AG04450 (cell line): Measurements from ENCODE around the gene TAS1R2. TPM values are rescaled to one million over a fixed set of nuclear protein-coding genes. Genes with fewer than 3 reads are reported as not detected.

ENCODE experiments used
- CTCF ChIA-PET: fragments of 300-600, 350-600 bp; formaldehyde crosslinking; extraction: SDS; loops from one replicate; lab custom pipeline; 2022; ENCODE audit warnings: antibody characterized with exemption, inconsistent platforms; lab: Charles Lee
- POLR2A ChIA-PET: fragments of 350-600 bp; formaldehyde crosslinking; extraction: SDS; loops from one replicate; lab custom pipeline; 2021; ENCODE audit warnings: antibody characterized with exemption, inconsistent platforms; lab: Yijun Ruan, JAX
- DNase-seq: peaks from one replicate; pipeline ENCODE4 v3.0.0-alpha.2; 2011; ENCODE audit warnings: low read depth, low spot score
- H3K27ac ChIP-seq: one replicate; pipeline ENCODE4 v1.5.1; 2012; ENCODE audit warnings: low read depth, low read length, control low read depth
- H3K27me3 ChIP-seq: one replicate; pipeline ENCODE4 v1.6.0; 2012; ENCODE audit warnings: low read length; ENCODE audit not compliant: control insufficient read depth, insufficient read depth
- H3K4me3 ChIP-seq: 2 replicates; pipeline ENCODE4 v1.5.1; 2011; ENCODE audit warnings: mild to moderate bottlenecking, low read depth, low read length, control low read depth
- H3K9me3 ChIP-seq: 2 replicates; pipeline ENCODE4 v1.5.1; 2012; ENCODE audit warnings: low read length; ENCODE audit not compliant: control insufficient read depth, insufficient read depth
- CTCF ChIP-seq: IDR thresholded peaks from 2 replicates; pipeline ENCODE4 v1.5.1; 2011; ENCODE audit warnings: low read depth, low read length, control low read depth, inconsistent platforms
- polyA minus RNA-seq: library from RNA; depleted of rRNA, polyadenylated mRNA; stranded (reverse); fragments of >200 nt; gene quantifications from 2 replicates; pipeline ENCODE4 v1.2.3, GENCODE V29; 2011; rRNA and poly(A)+ RNA removed
- polyA plus RNA-seq: library from polyadenylated mRNA; depleted of rRNA; stranded (reverse); fragments of >200 nt; gene quantifications from 2 replicates; pipeline ENCODE4 v1.2.3, GENCODE V29; 2011; rRNA removed

The TAS1R2 gene
- polyA plus RNA-seq (not detected in 2 replicates), polyA minus RNA-seq (not detected in 2 replicates)

- DNase-seq, result no peak
- H3K9me3 ChIP-seq, result no peaks in the 10 kb centered on the region
- H3K27ac ChIP-seq, result no peak within 1 kb of the TSS
- TF ChIP-seq CTCF, result no peak
- H3K4me3 ChIP-seq, result no peak within 1 kb of the TSS
- H3K27me3 ChIP-seq, result peaks cover 9% of the 10 kb centered on the region
- POLR2A ChIA-PET, result no interaction called here
- CTCF ChIA-PET, result no interaction called here
Observed at GRCh38 chr1:18859560-18859959, at the start of gene TAS1R2. TSS of gene TAS1R2 (minus strand) at chr1:18859660. CDS start at chr1:18859660, 0 bp downstream.

- POLR2A ChIA-PET, result no interaction called here
- no peak for DNase-seq
- Histone ChIP-seq H3K4me3 (no peak overlapping the region), H3K27ac (peak overlapping the region; percentile 39), H3K9me3 (no peaks in the 10 kb centered on the region), H3K27me3 (no peaks in the 10 kb centered on the region)
- CTCF ChIA-PET, result interaction anchor here (0.6 to 3.2 kb wide), 16 partner anchors 14 to 206 kb away, joined by 3 to 25 read pairs (median 8); partner anchors contain the start of gene IFFO2
- TF ChIP-seq CTCF, result no peak
Observed at GRCh38 chr1:18907917-18908845, 48.7 kb upstream of the TAS1R2 start.

- H3K9me3 ChIP-seq, result no peaks in the 10 kb centered on the region; the same call in 1 of the 2 replicates
- POLR2A ChIA-PET, result no interaction called here
Observed at GRCh38 chr1:18907021-18907916, 47.8 kb upstream of the TAS1R2 start.

GRCh38 chr1:18903291-18903756 lies 43.9 kb upstream of the TAS1R2 start:
- no peaks in the 10 kb centered on the region; the same call in 1 of the 2 replicates for H3K9me3 ChIP-seq
- CTCF ChIA-PET, result interaction anchor here (1.2 to 2.4 kb wide), 5 partner anchors 10 to 306 kb away, joined by 3 to 34 read pairs (median 5); no protein-coding TSS in a partner anchor
- peak overlapping the region; percentile 73 for H3K4me3 ChIP-seq
- POLR2A ChIA-PET, result interaction anchor here (0.8 to 1.5 kb wide), 5 partner anchors 21 to 188 kb away, joined by 3 to 7 read pairs (median 3); no protein-coding TSS in a partner anchor
- no peak for TF ChIP-seq CTCF
- no peaks in the 10 kb centered on the region for H3K27me3 ChIP-seq
- H3K27ac ChIP-seq, result peak overlapping the region; percentile 92
- DNase-seq, result no peak

More at GRCh38 chr1:18907021-18907916, 47.8 kb upstream of the TAS1R2 start:
- Histone ChIP-seq H3K27ac (peak overlapping the region; percentile 39), H3K27me3 (no peaks in the 10 kb centered on the region), H3K4me3 (no peak overlapping the region)
- CTCF ChIA-PET, result interaction anchor here (0.6 to 3.2 kb wide), 42 partner anchors 9 to 1041 kb away, joined by 3 to 25 read pairs (median 4); partner anchors contain the start of gene IFFO2
- DNase-seq, result no peak
- TF ChIP-seq CTCF, result peak; percentile 85
